Measurements from ENCODE around the gene IFNAR2. TPM values are rescaled to one million over a fixed set of nuclear protein-coding genes. Genes with fewer than 3 reads are reported as not detected.

Gene IFNAR2
- total RNA-seq, result 10.4 and 15.3 TPM in 2 replicates

GRCh38 chr21:33229784-33230544, at the start of gene IFNAR2:
TSS of gene IFNAR2 (plus strand) at chr21:33229938. CDS start at chr21:33241923, 11,985 bp downstream.

DNA sequence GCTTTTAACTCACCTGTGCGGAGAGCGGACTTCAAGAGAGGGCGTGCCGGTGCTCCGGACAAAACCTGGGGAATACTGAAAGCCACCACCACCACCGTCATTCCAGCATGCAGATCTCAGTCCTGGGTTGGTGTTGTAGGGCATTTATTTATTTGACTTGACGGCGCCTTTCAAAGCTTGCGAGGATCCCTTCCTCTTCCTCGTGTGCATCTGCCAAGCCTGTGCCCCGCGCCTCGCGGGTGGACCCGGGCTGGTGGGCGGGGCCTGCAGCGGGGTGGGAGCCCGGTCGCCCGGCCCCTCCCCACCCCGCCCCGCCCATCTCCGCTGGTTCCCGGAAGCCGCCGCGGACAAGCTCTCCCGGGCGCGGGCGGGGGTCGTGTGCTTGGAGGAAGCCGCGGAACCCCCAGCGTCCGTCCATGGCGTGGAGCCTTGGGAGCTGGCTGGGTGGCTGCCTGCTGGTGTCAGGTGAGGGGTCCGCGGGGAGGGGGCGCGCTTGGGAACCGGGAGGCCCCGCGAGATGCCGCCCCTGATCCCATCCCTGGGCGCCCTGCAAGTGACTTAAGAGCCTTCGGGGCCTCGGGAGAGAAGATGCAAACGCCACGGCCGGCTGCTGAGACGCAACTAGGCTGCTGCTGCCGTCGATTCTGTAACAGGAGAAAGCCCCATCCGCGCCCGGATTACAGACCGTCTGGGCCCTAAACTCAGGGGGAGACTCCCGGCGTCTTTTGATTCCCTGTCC, 36.5 kb downstream of the IFNAR2 start, which contains the start of gene IL10RB:
Gene IL10RB, plus strand, starts transcription at position 318 of the 739 bp plus-strand sequence. Its CDS starts 99 bp downstream, at position 417.

Other genes with a start within 250 kb of the IFNAR2 start
- gene OLIG2, start 204.0 kb upstream of the IFNAR2 start, total RNA-seq, result not detected in 2 replicates
- gene OLIG1, start 159.8 kb upstream of the IFNAR2 start, total RNA-seq, result not detected in 2 replicates
- 28.9 and 48.2 TPM in 2 replicates for gene IL10RB, start 36.4 kb downstream of the IFNAR2 start, total RNA-seq
- 20.8 and 33.3 TPM in 2 replicates for gene IFNAR1, start 95.0 kb downstream of the IFNAR2 start, total RNA-seq
- gene IFNGR2, start 173.5 kb downstream of the IFNAR2 start, total RNA-seq, result 48.4 and 49.1 TPM in 2 replicates

All from epithelial cell of umbilical artery (primary cell).